Mesothelial cell of epicardium (in vitro differentiated cells): ENCODE data around the gene NEK6. TPM values are rescaled to one million over a fixed set of nuclear protein-coding genes. Genes with fewer than 3 reads are reported as not detected.

ENCODE experiments used
- DNase-seq, 2 experiments: peaks; one replicate each; pipeline ENCODE4 v3.0.0; 2021; ENCODE audit warnings: low spot score in 2 of 2; ENCODE audit not compliant: unreplicated experiment in 2 of 2
- H3K27ac Mint-ChIP-seq: 2 replicates; pipeline ENCODE4 v1.8.0; 2021; ENCODE audit warnings: mixed read lengths
- H3K27me3 Mint-ChIP-seq: 2 replicates; pipeline ENCODE4 v1.8.0; 2021; ENCODE audit warnings: low read depth, mixed read lengths
- H3K36me3 Mint-ChIP-seq: 2 replicates; pipeline ENCODE4 v1.8.0; 2021; ENCODE audit warnings: mixed read lengths
- H3K4me1 Mint-ChIP-seq: 2 replicates; pipeline ENCODE4 v1.8.0; 2021; ENCODE audit warnings: mixed read lengths
- H3K4me3 Mint-ChIP-seq: 2 replicates; pipeline ENCODE4 v1.8.0; 2021; ENCODE audit warnings: mild to moderate bottlenecking, moderate library complexity, mixed read lengths
- H3K9me3 Mint-ChIP-seq: 2 replicates; pipeline ENCODE4 v1.8.0; 2021; ENCODE audit warnings: mixed read lengths
- total RNA-seq: library from RNA; stranded (reverse); gene quantifications from 3 replicates; pipeline ENCODE4 v1.2.1, GENCODE V29; 2021
- TF ChIP-seq, protein P1 (sequence below): fragments of 200-600 bp; sonication (generic); IDR thresholded peaks from one replicate; pipeline ENCODE4 v1.5.0; 2021; ENCODE audit warnings: antibody characterized with exemption; ENCODE audit not compliant: unreplicated experiment

The NEK6 gene
- total RNA-seq, 1 donor from 2014 or later, result 42.9 TPM

DNA sequence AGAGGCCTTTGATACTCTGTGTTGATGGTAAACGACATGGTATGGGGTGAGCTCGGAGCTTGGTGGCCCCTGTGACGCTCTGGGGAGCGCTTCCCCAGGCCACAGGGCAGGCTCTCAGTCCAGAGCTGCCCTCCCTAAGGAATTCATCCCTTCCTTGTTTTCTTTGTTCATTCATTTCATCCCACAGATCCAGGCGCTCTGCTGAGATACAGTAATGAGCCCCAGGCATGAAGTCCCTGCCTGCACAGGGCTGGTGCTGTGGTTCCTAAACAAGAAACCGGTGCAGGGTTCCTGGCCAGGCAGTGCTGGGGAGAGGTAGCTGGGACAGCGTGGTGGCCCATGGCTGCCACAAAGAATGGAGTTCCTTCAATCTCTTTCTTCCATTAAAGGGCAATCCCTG is 14.4 kb downstream of the NEK6 start:
- Mint-ChIP-seq H3K27me3 (no peaks in the 10 kb centered on the region), H3K4me1 (peaks cover 2% of the 10 kb centered on the region), H3K27ac (no peak overlapping the region), H3K36me3 (peaks cover 1% of the 10 kb centered on the region), H3K9me3 (no peaks in the 10 kb centered on the region), H3K4me3 (no peak overlapping the region)
- TF ChIP-seq, protein P1, sequence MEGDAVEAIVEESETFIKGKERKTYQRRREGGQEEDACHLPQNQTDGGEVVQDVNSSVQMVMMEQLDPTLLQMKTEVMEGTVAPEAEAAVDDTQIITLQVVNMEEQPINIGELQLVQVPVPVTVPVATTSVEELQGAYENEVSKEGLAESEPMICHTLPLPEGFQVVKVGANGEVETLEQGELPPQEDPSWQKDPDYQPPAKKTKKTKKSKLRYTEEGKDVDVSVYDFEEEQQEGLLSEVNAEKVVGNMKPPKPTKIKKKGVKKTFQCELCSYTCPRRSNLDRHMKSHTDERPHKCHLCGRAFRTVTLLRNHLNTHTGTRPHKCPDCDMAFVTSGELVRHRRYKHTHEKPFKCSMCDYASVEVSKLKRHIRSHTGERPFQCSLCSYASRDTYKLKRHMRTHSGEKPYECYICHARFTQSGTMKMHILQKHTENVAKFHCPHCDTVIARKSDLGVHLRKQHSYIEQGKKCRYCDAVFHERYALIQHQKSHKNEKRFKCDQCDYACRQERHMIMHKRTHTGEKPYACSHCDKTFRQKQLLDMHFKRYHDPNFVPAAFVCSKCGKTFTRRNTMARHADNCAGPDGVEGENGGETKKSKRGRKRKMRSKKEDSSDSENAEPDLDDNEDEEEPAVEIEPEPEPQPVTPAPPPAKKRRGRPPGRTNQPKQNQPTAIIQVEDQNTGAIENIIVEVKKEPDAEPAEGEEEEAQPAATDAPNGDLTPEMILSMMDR, result no peak
- DNase-seq, result no peak

GRCh38 chr9:124272979-124273378 is 15.2 kb downstream of the NEK6 start:
- Mint-ChIP-seq H3K36me3 (peaks cover 1% of the 10 kb centered on the region), H3K27ac (no peak overlapping the region), H3K27me3 (no peaks in the 10 kb centered on the region), H3K4me3 (no peak overlapping the region), H3K9me3 (no peaks in the 10 kb centered on the region), H3K4me1 (peaks cover 2% of the 10 kb centered on the region)
- TF ChIP-seq, protein P1, result no peak
- no peak for DNase-seq

GRCh38 chr9:124273427-124274160 is 15.8 kb downstream of the NEK6 start:
- no peak overlapping the region for H3K27ac Mint-ChIP-seq
- no peaks in the 10 kb centered on the region for H3K27me3 Mint-ChIP-seq
- peaks cover 1% of the 10 kb centered on the region for H3K36me3 Mint-ChIP-seq
- H3K9me3 Mint-ChIP-seq, result no peaks in the 10 kb centered on the region
- DNase-seq, result no peak
- TF ChIP-seq, protein P1, result no peak
- no peak overlapping the region for H3K4me3 Mint-ChIP-seq
- H3K4me1 Mint-ChIP-seq, result peaks cover 2% of the 10 kb centered on the region

- Mint-ChIP-seq H3K4me3 (no peak overlapping the region), H3K27ac (no peak overlapping the region), H3K4me1 (peaks cover 2% of the 10 kb centered on the region), H3K27me3 (no peaks in the 10 kb centered on the region), H3K9me3 (no peaks in the 10 kb centered on the region), H3K36me3 (peaks cover 1% of the 10 kb centered on the region)
- DNase-seq, result no peak
- TF ChIP-seq, protein P1, result no peak
These were observed 16.5 kb downstream of the NEK6 start for GRCh38 chr9:124274226-124274625.

DNA sequence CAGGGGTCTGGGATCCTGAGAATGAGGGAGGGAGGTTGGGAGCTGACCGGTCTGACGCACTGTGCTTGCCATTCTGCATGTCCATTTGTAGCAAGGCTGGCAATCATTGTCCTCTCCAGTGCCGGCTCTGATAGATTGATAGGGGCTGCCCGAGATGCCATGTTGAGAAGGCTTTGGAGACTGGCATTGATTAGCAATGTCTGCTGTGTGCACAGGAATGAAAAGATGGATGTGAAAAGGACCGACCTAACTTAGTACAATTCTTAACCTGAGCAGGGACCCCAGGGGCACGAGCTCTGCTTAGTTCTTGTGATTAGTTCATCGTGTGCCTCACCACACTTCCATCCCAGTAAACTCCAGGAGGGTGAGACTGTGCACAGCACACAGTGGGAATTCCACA is 17.0 kb downstream of the NEK6 start:
- H3K4me1 Mint-ChIP-seq, result peaks cover 6% of the 10 kb centered on the region
- no peak for DNase-seq

More for the DNA sequence above, 17.0 kb downstream of the NEK6 start:
- no peak overlapping the region for H3K27ac Mint-ChIP-seq
- H3K9me3 Mint-ChIP-seq, result no peaks in the 10 kb centered on the region
- H3K27me3 Mint-ChIP-seq, result no peaks in the 10 kb centered on the region
- TF ChIP-seq, protein P1, result no peak
- H3K4me3 Mint-ChIP-seq, result no peak overlapping the region
- peaks cover 1% of the 10 kb centered on the region for H3K36me3 Mint-ChIP-seq
